ENCODE data around the gene MPZL1.

The MPZL1 gene

DNA sequence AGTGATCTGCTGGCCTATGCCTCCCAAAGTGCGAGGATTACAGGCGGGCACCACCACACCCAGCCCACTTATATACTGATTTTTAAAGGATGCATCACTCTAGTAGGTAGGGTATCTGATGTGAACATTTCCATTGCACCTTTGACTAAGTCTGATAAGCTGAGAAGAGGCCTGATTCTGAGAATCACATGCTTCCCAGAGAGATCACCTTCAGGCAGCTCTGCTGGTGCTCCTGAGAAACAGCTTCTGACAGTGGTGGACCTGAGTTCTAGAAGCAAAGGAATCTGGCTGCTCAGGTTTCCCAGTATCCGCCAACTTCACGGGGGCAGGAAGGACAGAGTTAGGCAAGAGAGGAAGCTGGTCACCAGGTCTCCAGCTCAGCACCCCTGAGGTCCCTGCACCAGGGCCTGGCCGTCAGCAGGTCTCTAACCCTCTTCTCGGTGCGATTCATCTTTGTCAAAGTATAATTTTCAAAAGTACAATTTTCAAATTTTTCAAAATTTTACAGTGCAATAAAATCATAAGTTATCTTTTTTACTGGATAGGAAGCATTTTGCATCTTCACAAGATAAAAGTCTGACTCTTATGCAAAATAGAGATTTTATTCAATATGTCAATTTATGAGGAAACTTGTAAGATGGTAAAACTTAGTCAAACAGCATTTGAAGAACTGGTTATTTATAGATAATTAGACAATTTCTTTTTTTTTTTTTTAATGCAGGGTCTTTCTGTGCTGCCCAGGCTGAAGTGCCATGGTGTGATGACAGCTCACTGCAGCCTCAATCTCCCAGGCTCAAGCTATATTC is 25.8 kb upstream of the MPZL1 start:
- no peak for DNase-seq (ENCODE audit: low read depth)

DNA sequence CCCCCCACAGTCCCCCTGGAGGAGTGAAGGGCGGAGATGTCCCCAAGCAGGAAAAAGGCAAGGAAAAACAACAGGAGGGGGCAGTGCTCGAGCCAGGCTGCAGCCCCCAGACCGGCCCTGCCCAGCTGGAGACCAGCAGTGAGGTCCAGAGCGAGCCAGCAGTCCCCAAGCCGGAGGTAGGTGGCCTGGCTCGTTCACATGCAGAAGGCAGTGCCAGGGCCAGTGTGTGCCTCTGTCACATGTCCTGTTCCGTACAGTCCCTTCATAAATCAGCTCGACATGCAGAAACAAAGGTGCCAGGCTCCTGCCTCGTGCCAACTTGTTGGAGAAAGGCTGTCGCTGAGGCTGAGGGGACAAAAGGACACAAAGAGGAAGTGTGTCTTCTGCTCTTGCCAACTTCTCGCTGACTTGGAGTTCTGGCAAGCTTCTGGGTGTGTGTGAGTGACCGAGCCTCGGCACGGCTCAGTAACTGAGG is 24.1 kb upstream of the MPZL1 start:
- no peak for DNase-seq (ENCODE audit: low read depth)

DNA sequence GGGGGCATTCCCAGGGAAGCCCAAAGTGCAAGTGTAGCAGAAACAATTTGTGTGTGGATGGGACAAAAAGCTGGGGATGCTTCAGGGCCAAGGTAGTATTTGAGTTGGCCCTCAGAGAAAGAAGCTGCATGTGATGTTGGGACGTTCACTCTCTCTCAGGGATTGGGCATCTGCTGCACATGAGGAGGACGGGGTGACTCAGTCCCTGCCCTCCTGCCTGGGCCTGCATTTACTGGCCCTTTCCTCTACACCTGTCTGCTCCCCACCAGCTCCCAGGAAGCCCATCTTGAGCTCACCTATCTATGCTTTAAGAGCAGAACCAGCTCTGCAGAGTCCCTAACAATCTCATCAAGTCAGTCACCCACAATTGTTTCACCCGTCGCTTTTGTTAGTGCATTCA is 23.5 kb upstream of the MPZL1 start:
- no peak for DNase-seq (ENCODE audit: low read depth)

DNA sequence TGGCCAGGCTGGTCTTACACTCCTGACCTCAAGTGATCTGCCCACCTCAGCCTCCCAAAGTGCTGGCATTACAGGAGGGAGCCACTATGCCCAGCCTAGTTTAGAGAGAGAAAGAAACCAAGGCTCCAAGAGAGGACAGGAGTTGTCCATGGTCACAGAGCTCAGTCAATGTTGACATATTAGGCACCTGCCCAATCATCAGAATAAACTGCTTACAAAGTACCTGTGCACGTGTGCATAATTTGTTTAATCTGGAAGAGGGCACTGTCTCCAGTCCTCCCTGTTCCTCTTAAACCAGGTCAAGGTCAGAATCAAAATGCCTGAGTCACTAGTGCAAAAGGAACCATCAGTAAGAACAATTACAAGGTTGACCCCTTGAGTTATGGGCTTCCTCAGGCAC is 20.3 kb upstream of the MPZL1 start:
- no peak for DNase-seq (ENCODE audit: low read depth)

DNA sequence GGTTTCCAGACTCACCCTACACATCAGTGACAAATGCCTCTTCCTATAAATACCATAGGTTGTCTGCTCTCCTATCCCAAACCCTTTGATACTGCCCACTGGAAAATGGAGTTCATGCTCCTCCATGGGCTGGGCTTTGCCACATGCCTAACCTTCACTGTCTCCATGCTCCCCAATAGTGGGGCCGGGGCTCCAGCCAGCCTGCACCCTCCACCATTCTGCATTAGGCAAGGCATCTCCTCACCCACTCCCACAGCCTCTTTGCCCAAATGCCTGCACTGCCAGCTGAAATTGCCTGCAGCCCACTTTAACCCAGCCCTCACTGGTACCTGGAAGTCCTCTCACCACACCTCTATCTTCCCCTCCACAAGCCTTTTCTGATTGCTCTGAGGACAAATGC is 18.2 kb upstream of the MPZL1 start:
- DNase-seq (ENCODE audit: low read depth) = no peak

DNA sequence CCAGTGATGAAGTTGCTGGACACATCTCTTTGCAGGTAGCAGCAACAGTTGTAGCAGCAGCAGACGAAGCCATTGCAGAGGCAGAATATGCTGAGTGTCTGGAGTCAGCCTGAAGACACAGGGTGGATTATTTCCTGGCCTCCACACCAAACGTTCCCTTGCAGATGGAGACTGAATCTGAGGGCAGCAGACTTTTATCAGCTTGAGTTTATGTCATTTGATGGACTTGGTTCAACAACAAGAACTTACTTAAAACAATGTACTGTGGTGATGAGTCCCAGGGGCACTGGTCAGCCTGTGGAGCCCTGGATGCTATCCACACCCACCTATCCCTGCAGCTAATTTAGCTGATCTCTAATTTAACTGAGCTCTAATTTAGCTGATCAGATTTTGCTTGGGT is 17.1 kb upstream of the MPZL1 start:
- DNase-seq (ENCODE audit: low read depth) = no peak

DNA sequence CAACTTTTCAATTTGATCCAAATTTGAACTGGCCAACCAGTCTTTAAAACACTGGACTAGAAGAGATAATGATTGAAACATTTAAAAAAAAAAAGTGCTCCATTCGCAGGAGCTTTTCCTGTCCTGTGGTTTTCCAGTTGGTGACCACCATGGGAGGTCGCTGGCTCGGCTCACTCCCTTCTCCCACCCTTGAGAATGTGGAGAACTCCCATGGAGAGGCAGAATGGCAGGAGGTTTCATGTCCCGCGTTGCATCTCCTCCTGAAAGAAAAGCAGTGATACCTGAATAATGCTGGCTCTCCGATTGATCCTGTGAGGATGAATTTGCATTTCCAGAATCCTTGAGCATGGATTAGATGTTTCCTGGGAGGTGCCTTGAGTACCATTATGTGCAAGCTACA is 16.5 kb upstream of the MPZL1 start:
- no peak for DNase-seq (ENCODE audit: low read depth)

DNA sequence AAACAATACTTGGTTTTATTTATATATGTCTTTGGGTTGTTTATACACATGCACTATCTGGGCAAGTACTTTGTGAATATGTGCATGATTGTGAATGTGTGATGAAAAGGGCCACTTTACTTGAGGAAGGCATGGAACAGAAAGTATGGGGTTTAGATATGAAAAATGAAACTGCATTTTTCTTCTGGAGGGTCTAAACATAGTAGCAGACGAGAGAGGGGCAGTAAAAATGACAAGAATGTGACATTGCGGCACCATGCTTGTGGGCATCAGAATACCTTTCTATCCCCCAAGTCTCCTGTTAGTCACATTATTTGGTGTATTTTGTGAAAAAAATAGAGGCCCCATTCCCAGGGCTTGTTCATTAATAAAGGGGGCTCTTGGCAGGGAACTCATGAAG is 15.4 kb upstream of the MPZL1 start:
- no peak for DNase-seq (ENCODE audit: low read depth)

DNA sequence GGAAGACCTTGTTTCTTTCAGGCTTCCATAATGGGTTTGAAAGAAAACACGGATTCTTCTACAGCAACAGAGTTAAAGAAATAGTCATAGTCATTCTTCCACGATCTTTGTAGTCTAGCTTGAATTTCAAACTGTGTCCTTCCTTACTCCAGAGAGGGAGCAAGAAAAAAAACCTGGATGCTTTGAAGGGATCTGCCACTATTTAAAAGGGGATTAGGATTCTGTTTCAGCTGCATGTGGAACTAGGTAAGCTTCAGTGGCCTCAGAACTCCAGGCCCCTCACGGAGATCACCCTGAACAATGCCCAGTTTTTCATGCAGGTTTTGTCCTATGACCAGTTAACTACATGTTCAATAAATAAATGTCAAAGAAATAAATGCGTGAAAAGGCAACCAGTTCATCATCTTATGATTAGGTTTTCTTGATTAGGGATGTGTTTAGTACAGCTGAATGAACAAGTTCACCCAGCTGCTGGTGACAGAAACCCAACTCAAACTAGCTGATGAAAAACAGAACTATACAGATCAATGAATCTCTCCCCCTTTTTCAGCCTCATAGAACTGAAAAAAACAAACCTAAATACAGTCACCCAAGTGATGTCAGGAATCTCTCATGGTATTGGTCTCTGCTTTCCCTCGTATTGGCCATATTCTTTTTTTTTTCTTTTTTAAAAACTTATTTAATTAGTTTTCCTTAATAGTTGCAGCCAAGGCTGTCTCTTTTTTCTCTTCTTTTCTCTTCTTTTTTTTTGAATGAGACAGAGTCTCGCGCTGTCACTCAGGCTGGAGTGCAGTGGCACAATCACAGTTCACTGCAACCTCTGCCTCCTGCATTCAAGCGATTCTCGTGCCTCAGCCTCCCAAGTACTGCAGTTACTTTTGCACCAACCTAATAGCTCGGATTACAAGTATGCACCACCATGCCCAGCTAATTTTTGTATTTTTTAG is 14.6 kb upstream of the MPZL1 start:
- DNase-seq (ENCODE audit: low read depth) = no peak

DNA sequence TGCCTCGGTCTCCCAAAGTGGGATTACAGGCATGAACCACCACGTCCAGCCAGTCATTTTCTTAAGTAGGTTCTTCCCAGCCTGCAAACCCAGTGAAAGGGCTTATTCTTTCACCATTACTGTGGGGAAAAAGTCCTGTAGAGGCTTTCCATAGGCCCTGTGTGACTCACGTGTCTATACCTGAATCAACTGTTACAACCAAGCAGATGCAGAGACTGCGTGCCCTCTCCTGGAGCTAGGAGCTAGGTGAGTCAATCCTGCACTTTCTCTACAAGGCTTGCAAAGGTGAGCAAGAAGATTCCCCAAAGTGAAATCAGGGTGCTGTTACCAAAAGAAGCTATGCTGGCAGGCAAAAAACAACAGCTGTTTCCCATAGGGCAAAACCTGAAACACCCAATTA is 13.8 kb upstream of the MPZL1 start:
- DNase-seq (ENCODE audit: low read depth) = no peak

DNA sequence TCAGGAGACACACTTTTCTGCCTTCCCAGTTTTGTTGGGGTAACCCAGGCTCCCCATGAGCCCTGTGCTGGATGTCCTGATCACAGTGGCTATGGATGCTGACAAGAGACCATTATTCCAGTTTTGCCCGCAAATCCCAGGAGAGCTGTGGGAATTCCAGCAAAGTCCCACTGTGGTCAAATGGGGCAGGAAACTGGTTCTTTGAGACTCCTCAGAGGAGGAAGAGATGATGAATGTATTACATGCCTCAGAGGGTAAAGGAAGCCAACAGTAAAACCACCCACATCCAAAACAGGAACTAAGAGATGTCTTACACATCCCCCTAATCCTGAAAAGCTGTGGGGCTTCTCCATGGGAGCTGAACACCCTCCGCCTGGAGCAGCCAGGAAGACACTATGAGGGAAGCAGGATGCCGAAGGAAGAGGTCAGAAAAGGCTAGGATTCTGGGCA is 12.8 kb upstream of the MPZL1 start:
- DNase-seq (ENCODE audit: low read depth) = no peak

DNA sequence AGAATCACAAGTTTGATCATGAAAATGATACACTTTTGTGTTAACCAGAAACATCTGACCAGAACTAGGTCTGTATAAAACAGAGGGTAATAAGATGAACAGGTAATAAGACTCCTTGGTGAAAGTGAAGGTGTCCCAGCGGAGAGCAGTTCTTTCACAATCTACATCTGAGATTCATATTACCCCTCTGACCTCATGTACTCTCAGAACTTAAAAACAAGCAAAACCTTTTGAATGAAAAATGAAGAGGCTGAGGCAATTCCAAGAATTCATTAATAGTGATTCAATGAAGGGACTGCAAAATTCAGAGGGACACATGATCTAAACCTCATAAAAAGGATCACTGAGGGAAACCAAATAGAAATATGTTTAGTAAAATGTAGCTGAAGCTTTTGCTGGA is 10.9 kb upstream of the MPZL1 start:
- no peak for DNase-seq (ENCODE audit: low read depth)

DNA sequence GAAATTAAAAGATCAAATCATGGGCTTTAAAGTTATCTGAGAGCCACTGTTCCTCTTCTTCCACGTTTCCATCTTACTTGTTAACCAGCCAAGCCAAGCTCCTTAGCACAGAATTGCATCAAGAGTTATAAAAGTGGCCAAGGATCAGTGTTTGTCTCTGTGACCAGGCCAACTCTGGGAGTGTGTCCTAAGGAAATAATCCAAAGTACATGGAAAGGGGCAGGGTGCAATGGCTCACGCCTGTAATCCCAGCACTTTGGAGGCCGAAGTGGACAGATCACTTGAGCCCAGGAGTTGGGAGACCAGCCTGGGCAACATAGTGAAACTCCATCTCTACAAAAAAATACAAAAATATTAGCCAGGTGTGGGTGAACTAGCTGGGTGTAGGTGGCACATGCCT is 10.0 kb upstream of the MPZL1 start:
- no peak for DNase-seq (ENCODE audit: low read depth)

DNA sequence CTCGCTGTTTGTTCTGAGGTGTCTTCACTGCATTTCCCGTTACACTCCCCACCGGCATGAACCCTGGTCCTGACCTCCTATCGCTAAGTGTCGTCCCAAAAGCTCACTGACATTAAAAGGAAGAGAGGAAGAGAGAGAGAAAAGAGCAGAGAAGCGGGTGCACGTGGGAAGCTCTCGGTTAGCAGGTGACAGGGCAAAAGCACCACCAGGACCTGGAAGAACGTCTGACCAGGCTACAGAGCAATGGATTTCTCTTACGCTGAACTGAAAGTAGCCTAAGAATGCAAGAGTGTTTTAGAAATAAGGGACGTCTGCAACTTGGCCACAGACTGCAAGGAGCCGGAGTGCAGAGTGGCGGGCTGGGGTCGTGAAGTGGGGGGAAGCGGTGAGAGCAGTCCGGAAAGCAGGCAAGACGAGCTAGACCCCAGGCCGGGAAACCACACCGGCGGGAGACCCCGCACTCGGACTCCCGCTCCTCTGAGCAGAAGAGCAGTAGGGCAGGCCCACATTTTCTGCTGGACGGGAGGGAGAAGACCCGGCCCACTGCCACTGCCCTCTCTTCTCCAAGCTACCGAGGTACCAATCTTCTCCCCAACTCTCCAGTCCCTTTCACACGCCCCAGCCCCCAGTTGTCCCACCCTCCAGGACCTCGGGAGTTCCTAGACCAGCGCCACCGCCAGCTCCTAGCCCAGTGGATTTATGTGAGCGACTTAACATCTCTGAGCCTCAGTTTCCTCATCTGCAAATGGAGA is 8.3 kb upstream of the MPZL1 start:
- no peak for DNase-seq (ENCODE audit: low read depth)

DNA sequence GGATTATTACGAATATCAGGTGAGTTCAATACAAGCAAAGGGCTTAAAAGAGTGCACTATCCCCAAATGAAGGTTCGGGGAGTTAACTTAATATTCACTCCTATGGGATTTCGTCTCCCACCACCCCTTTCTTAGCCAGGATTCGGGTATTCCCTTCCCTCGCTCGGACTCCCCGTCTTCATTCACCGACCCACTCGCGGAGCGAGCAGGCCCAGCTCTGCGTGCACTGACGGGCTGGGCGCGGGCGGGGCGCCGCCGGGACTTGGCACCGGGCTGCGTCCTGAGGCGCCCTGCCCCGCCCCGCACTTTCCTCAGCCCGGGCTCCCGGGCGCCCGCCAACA is 7.7 kb upstream of the MPZL1 start:
- no peak for DNase-seq (ENCODE audit: low read depth)

DNA sequence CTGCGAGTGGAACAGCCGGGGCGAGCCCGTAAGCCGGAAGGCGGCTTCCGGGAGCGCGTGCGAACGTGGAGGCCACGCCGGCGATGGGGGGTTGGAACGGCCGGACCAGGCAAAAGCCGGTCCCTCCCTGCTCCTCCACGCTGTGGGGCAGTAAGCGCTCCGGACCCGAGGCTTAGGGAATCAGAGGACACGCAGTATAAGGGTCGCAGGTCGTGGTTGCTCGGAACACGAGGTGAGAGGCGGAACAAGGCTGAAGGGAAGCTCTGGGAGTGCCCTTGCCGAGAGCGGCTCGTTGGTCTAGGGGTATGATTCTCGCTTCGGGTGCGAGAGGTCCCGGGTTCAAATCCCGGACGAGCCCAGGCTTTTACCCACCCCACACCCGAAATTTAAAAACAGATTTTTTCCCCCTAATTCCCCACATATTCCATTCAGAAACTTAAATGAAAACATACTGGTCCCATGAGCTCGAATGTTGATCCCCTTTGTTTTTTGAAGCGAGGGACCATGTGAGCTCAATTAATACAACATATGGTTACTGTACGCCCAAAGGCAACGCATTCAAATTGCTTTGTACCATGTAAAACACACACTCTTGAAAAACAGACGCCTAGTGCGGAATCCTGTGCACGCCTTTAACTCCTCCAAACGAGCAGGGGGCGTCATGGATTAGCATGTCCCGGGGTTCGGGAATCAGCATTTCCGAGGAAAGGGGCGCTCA is 7.2 kb upstream of the MPZL1 start:
- peak; percentile 71 for DNase-seq (ENCODE audit: low read depth)

DNA sequence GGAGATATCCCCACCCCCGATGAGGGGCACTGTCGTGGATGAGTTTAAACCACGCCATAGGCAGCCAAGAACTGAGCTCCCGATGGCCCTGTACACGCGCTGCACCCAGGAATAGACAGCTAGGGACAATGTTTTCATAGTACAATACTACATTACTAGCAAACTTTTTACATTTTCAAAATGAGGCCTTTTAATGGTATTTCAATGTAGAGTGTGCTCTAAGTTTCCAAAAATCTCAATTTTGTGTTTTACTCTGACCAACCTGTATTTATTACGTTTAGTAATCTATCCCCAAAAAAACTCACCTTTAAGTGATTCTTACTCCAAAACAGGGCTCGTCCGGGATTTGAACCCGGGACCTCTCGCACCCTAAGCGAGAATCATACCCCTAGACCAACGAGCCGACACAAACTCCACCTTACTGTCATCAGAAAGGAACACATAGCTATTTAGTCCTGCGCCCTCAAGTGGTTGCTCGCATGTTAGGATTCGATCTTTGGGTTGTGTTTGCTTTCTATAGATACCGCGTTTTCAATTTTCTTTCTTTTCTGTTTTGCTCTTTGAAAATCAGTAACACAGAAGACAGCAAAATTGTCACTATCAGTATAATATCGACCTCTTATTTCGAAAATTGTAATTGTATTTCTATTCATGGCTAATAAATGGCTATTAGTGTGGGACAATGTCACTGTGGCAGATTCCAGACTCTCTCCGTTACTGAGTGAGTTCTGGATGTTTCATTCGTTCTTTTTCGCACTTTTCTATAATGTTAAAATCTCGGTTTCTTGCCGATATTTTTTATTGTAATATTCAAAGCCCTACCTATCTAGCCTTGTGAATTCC is 6.4 kb upstream of the MPZL1 start:
- DNase-seq (ENCODE audit: low read depth) = peak; percentile 69

DNA sequence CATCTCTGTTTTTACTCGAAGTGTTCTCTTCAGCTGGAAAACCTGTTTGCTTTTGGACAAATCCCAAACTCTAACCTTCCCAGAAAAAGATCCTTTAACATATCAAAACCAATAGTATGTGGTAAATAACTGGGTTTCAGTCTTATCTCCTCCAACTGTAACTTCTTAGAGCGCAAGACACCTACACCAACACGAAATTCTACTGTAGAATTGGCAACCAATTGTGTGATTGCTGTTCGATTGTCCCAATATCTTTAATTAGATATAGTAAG is 5.8 kb upstream of the MPZL1 start:
- DNase-seq (ENCODE audit: low read depth) = no peak

DNA sequence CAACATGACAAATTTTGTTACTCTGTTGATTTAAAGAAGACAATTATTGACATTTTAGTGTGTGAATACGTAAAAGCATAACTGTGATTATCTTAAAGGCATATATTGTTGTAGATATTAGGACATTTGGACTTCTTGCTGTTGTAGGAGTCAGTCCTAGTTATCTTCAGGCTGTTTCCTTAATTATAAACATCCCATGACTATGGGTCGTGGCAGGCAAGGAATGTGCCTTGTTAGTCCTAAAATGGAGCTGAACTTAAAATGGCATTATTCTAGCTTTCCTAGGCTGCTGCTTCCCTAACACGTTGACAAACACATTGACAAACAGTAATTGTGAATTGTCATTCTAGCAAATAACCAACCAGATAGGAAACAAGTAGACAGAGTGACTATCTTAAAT is 4.4 kb upstream of the MPZL1 start:
- no peak for DNase-seq (ENCODE audit: low read depth)

DNA sequence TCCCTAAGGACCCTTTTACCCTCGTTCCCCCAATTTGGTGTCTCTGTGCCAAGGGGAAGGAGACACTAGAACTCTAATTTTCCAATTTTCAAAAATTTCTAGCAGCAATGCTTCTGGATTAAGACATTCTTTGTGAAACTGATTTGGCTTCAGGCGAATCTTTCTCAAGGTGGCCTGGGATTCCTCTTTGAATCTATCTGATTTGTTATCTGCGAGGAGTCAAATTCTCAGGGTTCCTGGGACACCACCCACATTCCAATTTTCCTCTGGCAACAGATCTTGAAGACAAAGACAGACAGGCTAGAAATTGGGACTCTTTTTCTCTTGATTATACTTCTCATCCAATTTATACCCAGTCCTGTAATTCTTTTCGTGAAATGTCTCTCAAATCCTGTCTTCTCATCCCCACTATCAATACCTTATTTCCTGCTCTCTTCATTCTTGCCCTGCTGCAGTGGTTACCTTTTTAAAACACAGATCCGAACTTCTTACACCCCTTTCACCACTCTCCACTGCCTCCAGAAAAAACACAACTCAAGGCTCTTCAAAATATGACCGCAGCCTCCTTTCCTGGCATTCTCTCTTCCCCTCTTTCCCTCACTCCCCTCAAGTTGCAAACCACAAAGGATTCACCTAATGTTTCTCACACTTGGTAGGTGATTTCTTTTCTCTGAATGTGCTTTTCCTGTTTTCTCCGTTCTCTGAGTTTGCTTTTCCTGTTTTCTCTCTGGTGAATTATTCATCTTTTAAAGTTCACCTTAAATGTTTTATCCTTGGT is 2.7 kb upstream of the MPZL1 start:
- no peak for DNase-seq (ENCODE audit: low read depth)

Data from activated T-helper 1 cell treated with Interleukin-2 at 50 U/mL for 16 hours (primary cell).